Body of pancreas (tissue), 4 donors: ENCODE data around the gene ID4.

Source experiments
- CTCF ChIP-seq, 7 experiments: fragments of 450-650 bp in 4 of 7; fragments of 200-600 bp in 3 of 7; sonication (generic) in 3 of 7; IDR thresholded peaks; one replicate each; pipeline ENCODE4 v1.5.1; 2016 to 2019; ENCODE audit warnings: antibody characterized with exemption in 7 of 7
- POLR2A ChIP-seq, 3 donors: fragments of 450-650 bp; IDR thresholded peaks; one replicate each; pipeline ENCODE4 v1.6.1; 2016; ENCODE audit warnings: antibody characterized with exemption in 3 of 3, mild to moderate bottlenecking in 2 of 3

- no peak for TF ChIP-seq CTCF (IDR thresholded peaks at IDR 0.05)
- no peak for TF ChIP-seq POLR2A (IDR thresholded peaks at IDR 0.05)
Measured at GRCh38 chr6:19839788-19840187, 2.6 kb downstream of the ID4 start.
